HepG2 (cell line): ENCODE results near the gene ARF4. TPM values are rescaled to one million over a fixed set of nuclear protein-coding genes. Genes with fewer than 3 reads are reported as not detected.
A peak's percentile ranks its signal among the peaks of the same experiment; 100 is the strongest.

ENCODE experiments used
- AHDC1 ChIP-seq: sonication (generic); formaldehyde crosslinking; IDR thresholded peaks from 2 replicates; pipeline ENCODE4 v1.5.1; 2020; ENCODE audit warnings: mild to moderate bottlenecking, missing genetic modification reagents, borderline replicate concordance
- ATF3 ChIP-seq: sonication (generic); formaldehyde crosslinking; IDR thresholded peaks from 2 replicates; pipeline ENCODE4 v1.4.0; 2020; ENCODE audit warnings: missing genetic modification reagents
- CBX2 ChIP-seq, 2 experiments: fragments of 200-600 bp in 1 of 2; sonication (generic); formaldehyde crosslinking in 1 of 2; IDR thresholded peaks; 2 replicates each; pipeline versions ENCODE4 v1.7.0 to v1.8.1; 2018 to 2022; ENCODE audit warnings: low read depth in 2 of 2, low read length in 1 of 2, mild to moderate bottlenecking in 1 of 2, missing genetic modification reagents in 1 of 2
- FOXP4 ChIP-seq: sonication (generic); formaldehyde crosslinking; IDR thresholded peaks from 2 replicates; pipeline ENCODE4 v1.4.0; 2020; ENCODE audit warnings: missing genetic modification reagents
- IRX3 ChIP-seq: sonication (generic); formaldehyde crosslinking; IDR thresholded peaks from 2 replicates; pipeline ENCODE4 v1.8.1; 2023; ENCODE audit warnings: mild to moderate bottlenecking, low read depth, missing genetic modification reagents, borderline replicate concordance
- REPIN1 ChIP-seq: sonication (generic); formaldehyde crosslinking; IDR thresholded peaks from 2 replicates; pipeline ENCODE4 v1.8.0; 2022; ENCODE audit warnings: missing genetic modification reagents, low read depth, mild to moderate bottlenecking, borderline replicate concordance
- ZBTB2 ChIP-seq: sonication (generic); formaldehyde crosslinking; IDR thresholded peaks from 2 replicates; pipeline ENCODE4 v1.8.0; 2022; ENCODE audit warnings: low read depth, missing genetic modification reagents
- ZNF207 ChIP-seq: fragments of 450-650 bp; IDR thresholded peaks from 2 replicates; pipeline ENCODE4 v1.6.1; 2016; ENCODE audit warnings: antibody characterized with exemption, borderline replicate concordance
- ZNF354B ChIP-seq: sonication (generic); formaldehyde crosslinking; IDR thresholded peaks from 2 replicates; pipeline ENCODE4 v1.8.0; 2022; ENCODE audit warnings: mild to moderate bottlenecking, missing genetic modification reagents
- ZNF503 ChIP-seq: sonication (generic); formaldehyde crosslinking; IDR thresholded peaks from 2 replicates; pipeline ENCODE4 v1.4.0; 2020; ENCODE audit warnings: missing genetic modification reagents
- ZNF703 ChIP-seq: sonication (generic); formaldehyde crosslinking; IDR thresholded peaks from 2 replicates; pipeline ENCODE4 v1.5.1; 2020; ENCODE audit warnings: missing genetic modification reagents, mild to moderate bottlenecking, moderate library complexity, borderline replicate concordance
- ZNF790 ChIP-seq: sonication (generic); formaldehyde crosslinking; IDR thresholded peaks from 2 replicates; pipeline ENCODE4 v1.8.0; 2022; ENCODE audit warnings: missing genetic modification reagents, mild to moderate bottlenecking, borderline replicate concordance
- polyA plus RNA-seq, 8 experiments: library from polyadenylated mRNA; depleted of rRNA in 3 of 8; stranded (reverse) in 7 of 8; unstranded in 1 of 8; fragments of >200 nt; fragmentation: Illumina TruSeq in 4 of 8; extraction: Trizol in 4 of 8; gene quantifications; 2 replicates each; pipeline versions ENCODE4 v1.2.1 to v1.2.3, GENCODE V29; 2011 to 2016; ENCODE audit warnings: low read depth in 4 of 8, missing spikeins in 1 of 8, mixed read lengths in 1 of 8; ENCODE audit not compliant: insufficient read depth in 1 of 8
- total RNA-seq, 5 experiments: library from RNA; depleted of rRNA; stranded (reverse); fragments of >200 nt; fragmentation: Illumina TruSeq; extraction: Trizol; gene quantifications; 2 replicates each; pipeline ENCODE4 v1.2.3, GENCODE V29; 2016; ENCODE audit warnings: low read depth in 1 of 5

Gene ARF4
- total and polyA plus RNA-seq, 2 of the 13 experiments (the other 11 are each of a cell fraction or from before 2014, with no cell fraction given): 184 to 250 TPM

- TF ChIP-seq AHDC1 (no peak), ZNF354B (CRISPR knock-in tag) (no peak), ZNF790 (CRISPR knock-in tag) (no peak), REPIN1 (no peak), IRX3 (CRISPR knock-in tag) (no peak), ZNF503 (CRISPR knock-in tag) (no peak), CBX2 (IDR thresholded peaks at IDR 0.05; ENCODE audit: low read depth, low read length) (no peak), CBX2 (CRISPR knock-in tag; IDR thresholded peaks at IDR 0.05; ENCODE audit: low read depth) (no peak), ZBTB2 (CRISPR knock-in tag) (no peak), FOXP4 (CRISPR knock-in tag) (no peak), ZNF703 (CRISPR knock-in tag) (no peak), ZNF207 (no peak), ATF3 (peak; percentile 2; the same call in 1 of the 2 replicates)
Observed at GRCh38 chr3:57556459-57557084, 40.6 kb downstream of the ARF4 start (continued).
